MV-4-11 (cell line): ENCODE results near the gene TMEM231.
"Not testable (repeated sequence)": the region's sequence is repeated elsewhere in the genome, so short reads cannot be mapped to it uniquely, and the experiment has no call there.

Experiments used
- DNase-seq: peaks from one replicate; lab custom pipeline; 2025; lab: John Stamatoyannopoulos, UW

TMEM231 gene

GRCh38 chr16:75555707-75556430 lies at the start of gene TMEM231:
TMEM231 (minus strand) TSS chr16:75556252; CDS start chr16:75556209, 43 bp downstream.
- DNase-seq: peak; percentile 92

GRCh38 chr16:75603241-75603640 lies 47.2 kb upstream of the TMEM231 start:
- no peak for DNase-seq

GRCh38 chr16:75599452-75600277 lies 43.6 kb upstream of the TMEM231 start:
- DNase-seq: no peak

- DNase-seq: no peak
Measured at GRCh38 chr16:75593825-75594820, 38.1 kb upstream of the TMEM231 start.

- DNase-seq: peak; percentile 51
Measured at GRCh38 chr16:75593308-75593707, 37.3 kb upstream of the TMEM231 start.

- DNase-seq: not testable (repeated sequence)
Measured at GRCh38 chr16:75591927-75592326, 35.9 kb upstream of the TMEM231 start.

- no peak for DNase-seq
Measured at GRCh38 chr16:75590920-75591843, 35.1 kb upstream of the TMEM231 start.

GRCh38 chr16:75589306-75589705 lies 33.3 kb upstream of the TMEM231 start:
- DNase-seq: no peak

- no peak for DNase-seq
Measured at GRCh38 chr16:75588716-75589115, 32.7 kb upstream of the TMEM231 start.

GRCh38 chr16:75584108-75584507 lies 28.1 kb upstream of the TMEM231 start:
- DNase-seq: peak; percentile 56

GRCh38 chr16:75579281-75579834 lies 23.3 kb upstream of the TMEM231 start:
- DNase-seq: peak; percentile 80

- no peak for DNase-seq
Measured at GRCh38 chr16:75578725-75579124, 22.7 kb upstream of the TMEM231 start.

GRCh38 chr16:75578212-75578611 lies 22.2 kb upstream of the TMEM231 start:
- DNase-seq: no peak

- peak; percentile 28 for DNase-seq
Measured at GRCh38 chr16:75576384-75576811, 20.3 kb upstream of the TMEM231 start.

GRCh38 chr16:75575958-75576357 lies 19.9 kb upstream of the TMEM231 start:
- DNase-seq: no peak

- DNase-seq: no peak
Measured at GRCh38 chr16:75573955-75574354, 17.9 kb upstream of the TMEM231 start.

- no peak for DNase-seq
Measured at GRCh38 chr16:75572864-75573542, 17.0 kb upstream of the TMEM231 start.

- peak; percentile 35 for DNase-seq
Measured at GRCh38 chr16:75570396-75571065, 14.5 kb upstream of the TMEM231 start.

GRCh38 chr16:75567911-75568310 lies 11.9 kb upstream of the TMEM231 start:
- no peak for DNase-seq
